HG03060 (cell line): Measurements from ENCODE around the gene CNTNAP2.
A peak's percentile ranks its signal among the peaks of the same experiment; 100 is the strongest.

Source experiments
- ATAC-seq: cut with Tn5 transposase; IDR thresholded peaks from one replicate; pipeline ENCODE4 v1.9.1; 2021; ENCODE audit warnings: low read depth, moderate number of reproducible peaks; ENCODE audit not compliant: unreplicated experiment

CNTNAP2 gene

DNA sequence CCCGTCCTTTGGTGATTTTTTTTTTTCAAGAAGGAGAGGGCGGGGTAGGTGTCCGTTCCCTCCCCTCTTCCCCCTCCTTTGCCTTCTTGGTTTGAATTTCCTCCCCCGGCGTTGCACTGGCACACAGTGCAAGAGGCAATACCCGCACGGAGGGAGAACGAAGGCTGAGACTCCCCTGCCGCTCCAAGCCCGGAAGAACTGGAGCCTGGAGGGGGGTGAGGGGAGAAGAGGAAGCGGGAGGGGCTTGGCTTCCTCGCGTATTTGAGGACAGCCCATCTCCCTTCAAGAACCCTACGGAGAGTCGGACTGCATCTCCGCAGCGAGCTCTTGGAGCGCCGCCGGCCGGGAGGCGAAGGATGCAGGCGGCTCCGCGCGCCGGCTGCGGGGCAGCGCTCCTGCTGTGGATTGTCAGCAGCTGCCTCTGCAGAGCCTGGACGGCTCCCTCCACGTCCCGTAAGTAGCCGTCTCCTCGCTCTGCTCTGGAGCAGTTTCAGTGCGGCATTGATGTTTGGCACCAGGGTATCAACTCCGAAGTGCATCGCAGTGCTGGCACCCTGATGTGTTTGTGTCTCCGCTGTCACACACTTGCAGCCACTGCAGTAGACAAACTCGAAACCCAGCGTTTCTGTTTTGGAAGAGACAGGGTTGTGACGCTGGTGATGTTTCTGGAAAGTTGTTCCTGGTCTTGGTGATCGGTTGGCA is at the start of gene CNTNAP2:
Gene CNTNAP2 (plus strand): TSS at position 281 of the 702 bp plus-strand sequence. CDS start 76 bp downstream, at position 357.
- no peak for ATAC-seq

DNA sequence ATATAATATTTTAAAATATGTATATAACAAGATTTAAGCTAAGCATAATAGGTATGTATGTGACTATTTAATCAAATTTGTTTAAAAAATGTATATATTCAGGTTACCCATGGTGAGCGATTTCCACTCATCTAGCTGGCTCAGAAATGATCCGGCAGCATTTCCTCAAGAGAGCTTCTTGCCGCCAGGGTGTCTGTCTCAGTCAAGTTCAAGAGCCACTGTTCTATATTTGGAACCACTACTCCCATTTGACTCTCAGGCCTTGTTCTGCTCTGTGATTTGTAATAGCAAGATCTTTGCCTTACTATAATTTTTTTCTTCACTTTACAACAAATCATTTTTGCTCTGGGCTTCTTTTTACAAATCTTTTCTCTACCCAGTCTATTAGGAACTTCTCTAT is 48.7 kb upstream of the CNTNAP2 start:
- ATAC-seq = no peak

DNA sequence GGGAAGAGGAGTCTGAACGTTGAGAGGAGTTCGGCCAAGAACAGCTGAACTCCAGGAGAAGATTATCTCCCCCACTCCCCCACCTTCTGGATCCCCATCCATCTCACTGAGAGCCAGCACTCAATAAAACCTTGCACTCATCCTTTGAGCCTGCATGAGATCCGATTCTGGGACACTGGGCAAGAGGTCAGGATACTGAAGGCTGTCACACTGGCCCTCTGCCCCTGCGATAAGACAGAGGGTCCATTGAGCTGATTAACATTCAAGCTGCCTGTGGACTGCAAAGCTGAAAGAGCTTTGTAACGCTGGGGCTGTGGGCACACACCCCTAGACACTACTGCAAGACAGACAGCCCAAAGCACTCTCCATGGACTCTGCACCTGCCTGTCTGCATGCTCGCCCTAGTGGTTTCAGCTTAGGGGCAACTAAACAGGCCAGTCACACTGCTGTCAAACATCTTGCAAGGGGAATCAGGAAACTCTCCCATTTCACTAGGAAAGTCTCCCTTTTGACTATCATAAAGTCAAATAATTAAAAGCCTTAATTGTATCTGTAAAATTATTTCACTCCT is 42.3 kb upstream of the CNTNAP2 start:
- no peak for ATAC-seq

DNA sequence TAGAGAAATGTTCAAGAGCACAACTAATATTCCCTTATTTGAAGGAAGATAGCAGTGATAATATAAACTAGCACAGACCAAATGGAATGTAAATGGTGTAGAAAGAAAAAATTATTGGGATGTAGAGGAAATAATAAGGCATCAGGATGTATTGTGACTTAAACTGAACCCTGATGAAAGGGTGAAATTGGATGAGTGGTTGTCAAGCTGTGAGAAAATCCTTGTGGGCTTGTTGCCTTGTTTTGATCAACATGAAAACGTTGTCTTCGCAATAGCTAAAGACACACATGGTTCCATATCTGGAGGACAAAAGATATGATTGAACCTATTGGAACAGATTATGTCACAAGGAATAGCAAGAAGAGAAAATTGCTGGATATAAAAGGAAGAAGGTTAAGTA is 40.3 kb upstream of the CNTNAP2 start:
- ATAC-seq = no peak

DNA sequence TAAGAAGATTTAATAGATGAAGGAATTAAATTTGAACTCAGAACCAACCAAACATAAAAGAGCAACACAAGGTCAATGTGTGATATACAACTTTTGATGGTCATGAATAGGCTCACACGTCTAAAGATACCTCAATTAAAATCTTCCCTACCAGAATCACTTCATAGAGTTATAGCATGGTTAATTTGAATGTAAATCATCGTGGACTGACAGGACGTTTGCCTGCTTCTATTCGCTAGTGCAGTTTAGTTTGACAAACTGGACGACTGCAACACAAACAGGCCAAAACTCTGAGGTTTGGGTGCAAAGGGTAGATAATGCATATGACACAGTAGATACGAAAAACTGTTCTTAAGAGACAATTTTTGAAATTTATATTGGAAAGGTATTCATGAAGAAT is 32.5 kb upstream of the CNTNAP2 start:
- ATAC-seq = no peak

DNA sequence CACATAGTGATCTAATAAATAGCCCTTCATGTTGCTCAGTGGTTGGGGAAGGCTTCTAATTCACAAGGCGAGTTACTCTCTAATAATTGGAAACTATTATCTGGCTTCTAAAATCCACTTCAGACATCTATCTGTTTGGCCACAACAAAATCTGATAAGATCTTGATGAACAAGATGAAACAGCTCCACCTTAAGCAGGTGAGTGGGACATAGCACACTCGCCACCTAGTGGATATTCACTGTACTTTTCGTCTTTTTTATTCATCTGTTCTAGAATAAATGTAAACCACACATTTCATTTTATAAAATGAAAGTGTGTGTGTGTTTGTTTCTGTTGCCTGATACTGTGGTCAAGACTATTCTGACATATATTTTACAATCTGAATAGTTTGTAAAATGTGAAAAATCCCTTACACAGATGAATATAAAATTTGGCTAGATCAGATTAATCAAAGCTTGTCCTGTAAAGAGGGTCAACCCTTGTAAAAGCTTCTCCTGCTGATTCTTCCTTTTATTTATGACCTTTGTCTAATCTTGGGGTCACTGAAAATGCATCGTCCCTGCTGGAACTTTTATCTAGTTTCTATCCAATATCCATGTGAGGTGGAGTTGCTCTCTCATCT is 26.5 kb upstream of the CNTNAP2 start:
- peak; percentile 81 for ATAC-seq

DNA sequence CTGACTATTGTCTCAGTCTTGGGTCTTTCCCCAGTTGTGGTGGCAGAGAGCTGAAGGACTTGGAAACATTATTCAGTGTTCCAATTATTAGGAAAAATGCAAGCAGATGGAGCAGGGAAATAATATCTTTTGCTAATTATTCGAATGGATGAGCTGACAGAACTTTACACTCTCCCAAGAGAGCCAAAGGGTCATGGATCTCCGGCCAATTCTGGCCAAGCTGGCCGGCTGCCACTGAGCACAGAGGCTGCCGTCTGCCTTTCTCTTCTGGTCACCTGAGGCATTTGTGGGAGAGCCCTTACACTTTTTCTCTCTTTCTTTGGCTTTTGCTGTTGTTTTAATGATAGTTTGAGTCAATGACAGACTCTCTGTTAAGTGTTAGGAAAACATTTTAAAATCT is 22.2 kb upstream of the CNTNAP2 start:
- no peak for ATAC-seq

DNA sequence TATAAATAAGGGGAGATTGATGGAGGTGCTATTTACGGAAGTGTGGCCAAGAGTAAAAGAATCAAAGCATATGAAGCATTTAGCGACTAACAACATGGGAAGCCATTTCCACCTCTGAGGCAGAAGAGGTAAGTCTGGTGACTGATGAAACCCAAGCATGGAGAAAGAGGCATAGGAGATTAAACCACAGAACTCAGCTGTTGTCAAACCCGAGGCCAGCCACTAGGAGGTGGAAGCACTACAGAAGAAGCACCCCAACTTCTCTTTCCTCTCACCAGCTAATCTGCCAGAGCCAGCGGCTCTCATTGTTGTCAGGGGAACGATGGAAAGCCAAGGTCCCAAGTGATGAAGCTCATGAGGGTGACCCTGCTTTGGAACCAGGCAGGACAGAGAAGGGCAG is 19.6 kb upstream of the CNTNAP2 start:
- ATAC-seq = no peak

DNA sequence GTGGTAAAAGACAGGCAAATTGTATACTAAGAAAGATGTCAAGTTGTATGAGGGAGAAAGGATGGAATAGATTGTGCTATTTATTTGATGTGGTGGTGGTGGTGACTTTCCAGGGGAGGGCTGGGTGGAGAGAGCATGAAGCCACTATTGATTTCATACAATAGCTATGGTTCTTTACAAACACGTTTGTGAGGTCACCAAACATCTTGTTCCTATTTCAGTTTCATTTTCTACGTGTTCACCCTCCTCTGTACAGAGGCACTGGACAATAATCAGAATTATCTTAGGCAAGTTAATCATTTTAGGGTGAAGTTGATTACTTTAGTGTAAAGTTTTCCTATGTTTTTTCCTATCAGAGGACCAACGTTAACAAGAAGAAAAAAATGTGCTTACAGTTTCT is 10.3 kb upstream of the CNTNAP2 start:
- ATAC-seq = no peak

DNA sequence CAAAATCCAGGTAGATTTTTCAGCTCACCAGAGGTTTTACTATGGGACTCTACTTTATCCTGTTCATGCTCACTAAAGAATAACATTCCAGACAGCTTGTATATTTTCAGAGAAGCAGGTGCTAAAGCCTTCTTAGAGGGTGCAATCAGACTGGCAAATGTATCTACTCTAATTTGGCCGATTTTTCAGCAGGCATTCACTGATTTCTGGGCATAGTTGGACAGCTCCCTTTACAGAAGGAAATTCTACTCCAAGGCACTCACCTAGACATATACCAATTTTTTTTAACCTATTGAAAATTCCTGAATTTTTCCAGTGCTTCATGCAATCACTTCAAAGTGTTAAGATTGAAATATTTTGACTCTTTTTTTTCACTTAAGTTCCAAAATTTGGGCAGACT is 3.8 kb upstream of the CNTNAP2 start:
- ATAC-seq = no peak

DNA sequence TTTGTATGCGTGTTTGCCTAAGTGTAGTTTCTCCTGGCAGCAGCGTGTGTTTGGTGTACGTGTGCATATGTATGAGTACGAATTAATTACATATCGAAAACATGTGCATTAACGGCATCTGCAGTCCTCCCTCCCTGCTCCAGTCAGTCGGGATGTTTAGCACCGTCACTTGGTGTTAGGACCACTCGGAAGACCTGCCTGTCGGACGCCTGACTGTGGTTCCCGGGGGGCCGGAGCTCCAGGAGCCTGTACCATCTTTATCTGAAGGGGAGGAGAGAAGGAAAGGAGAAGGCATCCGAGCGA is 1.1 kb upstream of the CNTNAP2 start:
- no peak for ATAC-seq

DNA sequence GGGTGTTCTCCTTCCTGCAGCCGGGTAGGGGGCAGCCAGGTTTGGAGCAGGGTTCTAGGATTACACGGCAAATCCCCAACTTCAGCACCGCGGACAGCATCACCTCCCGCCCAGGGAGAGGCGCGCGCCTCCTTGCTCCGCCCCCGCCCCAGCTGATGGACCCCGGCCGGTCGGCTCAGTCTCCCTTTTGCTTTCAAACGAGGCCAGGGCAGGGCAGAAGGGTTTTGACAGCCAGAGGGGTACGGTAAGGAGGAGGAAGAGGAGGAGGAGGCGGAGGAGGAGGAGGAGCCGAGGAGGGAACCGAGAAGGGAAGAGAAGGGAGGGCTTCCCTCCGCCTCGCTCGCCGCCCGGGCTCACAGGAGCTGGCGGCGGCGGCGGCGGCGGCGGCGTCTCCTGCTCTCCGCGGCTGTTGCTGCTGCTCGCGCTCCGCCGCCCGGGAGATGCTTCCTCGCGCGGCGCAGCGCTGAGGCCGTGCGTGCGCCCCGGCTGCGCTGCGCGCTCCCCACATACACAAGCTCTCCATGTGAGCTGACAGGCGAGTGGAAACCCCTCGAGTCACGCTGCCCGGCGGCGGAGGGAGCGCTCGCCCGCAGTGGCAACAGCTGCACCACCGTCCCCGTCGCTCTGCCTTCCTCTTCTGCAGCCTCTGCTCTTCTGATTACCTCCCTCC is 615 bp upstream of the CNTNAP2 start:
- no peak for ATAC-seq

DNA sequence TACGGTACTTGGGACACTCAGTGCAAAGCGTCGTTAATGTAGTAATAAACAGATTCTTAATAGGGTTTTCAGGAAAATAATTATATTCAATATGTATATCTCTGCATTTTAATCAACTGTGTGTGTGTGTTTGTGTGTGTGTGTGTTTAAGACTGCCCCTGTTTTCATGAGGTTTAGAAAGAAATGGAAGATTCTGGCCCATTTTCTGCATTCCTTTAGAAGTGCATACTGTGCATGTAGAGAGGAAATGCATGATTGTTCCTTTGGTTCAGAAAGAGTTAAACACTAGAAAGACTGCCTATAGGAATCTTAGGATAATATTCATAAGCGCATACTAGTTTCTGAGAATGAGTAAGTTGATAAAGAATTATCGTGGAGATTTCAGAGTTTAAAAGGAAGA is 975 bp downstream of the CNTNAP2 start:
- ATAC-seq = no peak

DNA sequence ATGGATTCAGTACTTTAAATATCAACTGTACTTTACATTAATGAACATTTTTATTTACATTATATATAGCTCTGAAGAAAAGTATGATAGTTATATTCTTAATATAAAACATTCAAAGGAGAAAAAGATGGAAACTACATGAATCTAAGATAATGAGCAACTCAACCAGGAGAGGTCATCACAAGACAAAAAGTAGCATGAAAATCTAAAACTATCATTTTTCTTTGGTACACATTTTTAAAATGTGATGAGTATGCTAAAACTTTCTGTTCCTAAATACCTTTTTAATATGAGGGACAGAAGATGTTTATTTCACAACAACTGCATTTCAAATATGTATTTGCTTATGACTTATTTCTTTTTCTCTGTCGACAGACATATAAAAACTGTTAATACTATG is 2.4 kb downstream of the CNTNAP2 start:
- no peak for ATAC-seq

DNA sequence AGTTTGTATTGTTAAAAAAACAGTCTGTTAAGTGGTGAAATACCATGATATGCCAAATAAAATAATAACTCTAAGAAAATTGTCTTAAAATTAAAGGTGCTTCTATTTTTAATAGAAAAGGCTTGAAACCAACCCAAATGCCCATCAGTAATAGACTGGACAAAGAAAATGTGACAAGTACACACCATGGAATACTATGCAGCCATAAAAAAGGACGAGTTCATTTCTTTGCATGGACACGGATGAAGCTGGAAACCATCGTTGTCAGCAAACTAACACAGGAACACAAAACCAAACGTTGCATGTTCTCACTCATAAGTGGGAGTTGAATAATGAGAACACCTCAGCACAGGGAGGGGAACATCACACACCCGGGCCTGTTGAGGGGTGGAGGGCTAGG is 7.1 kb downstream of the CNTNAP2 start:
- ATAC-seq = no peak

DNA sequence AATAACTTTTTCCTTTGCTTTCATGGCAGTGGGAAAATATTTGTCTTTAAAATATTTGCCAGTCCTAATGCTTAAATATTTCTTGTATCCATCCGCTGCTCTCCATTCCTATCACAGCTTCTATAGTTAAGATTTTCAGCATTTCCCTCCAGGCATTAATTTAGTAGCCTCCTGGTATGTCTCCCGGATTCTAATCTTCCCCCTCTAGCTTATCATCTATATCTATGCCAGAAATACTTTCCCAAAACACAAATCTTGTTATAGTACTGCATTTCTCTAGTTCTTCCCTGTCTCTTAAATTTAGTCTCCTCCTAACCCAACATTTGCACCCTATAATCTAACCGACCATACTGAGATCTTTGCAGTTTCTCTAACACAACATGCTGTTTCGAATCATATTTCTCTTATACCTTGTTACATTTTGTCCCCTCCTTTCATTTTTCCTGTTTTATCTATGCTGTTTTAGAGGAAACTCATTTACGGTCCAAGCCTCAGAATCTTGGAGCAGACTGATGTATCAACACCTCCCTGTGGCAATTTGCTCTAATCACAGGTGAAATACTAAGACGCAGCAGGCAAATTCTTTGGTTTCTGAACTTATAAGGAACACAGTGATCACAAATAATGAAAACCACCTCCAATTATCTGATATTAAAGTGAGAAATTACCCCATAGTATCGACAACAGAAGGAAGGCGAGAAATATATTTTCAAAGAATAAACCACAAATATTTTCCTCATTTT is 10.3 kb downstream of the CNTNAP2 start:
- no peak for ATAC-seq

DNA sequence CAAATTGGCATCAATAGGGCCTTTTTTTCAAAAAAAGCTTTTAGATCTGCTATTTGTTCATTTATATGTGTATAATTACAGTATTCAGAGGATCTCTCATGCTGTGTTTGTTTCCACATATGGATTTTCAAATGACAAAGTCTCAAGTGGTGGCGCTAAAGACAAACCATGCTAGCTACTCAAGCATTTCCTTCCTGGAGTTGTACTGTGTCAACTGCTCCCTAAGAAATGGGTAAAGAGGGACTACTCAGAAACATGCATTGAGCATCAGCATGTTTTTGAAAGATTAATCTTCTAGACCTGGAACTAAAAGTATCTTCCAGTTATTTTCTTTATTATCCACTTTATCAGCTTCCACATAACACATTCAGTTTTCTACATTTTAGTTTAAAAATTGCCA is 12.7 kb downstream of the CNTNAP2 start:
- ATAC-seq = no peak

DNA sequence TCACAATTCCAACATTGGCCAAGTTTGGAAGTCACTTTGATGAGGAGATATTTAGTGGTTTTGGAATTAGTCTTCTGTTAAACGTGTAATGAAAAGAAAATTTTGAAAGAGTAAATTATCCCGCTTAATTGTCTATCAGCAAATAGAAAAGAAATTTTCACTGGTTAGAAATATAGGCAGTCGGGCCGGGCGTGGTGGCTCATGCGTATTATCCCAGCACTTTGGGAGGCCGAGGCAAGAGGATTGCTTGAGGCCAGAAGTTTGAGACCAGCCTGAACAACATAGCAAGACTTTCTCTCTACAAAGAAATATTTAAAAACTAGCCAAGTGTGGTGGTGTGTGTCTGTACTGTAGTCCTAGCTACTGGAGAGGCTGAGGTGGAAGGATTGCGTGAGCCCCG is 13.4 kb downstream of the CNTNAP2 start:
- ATAC-seq = no peak

DNA sequence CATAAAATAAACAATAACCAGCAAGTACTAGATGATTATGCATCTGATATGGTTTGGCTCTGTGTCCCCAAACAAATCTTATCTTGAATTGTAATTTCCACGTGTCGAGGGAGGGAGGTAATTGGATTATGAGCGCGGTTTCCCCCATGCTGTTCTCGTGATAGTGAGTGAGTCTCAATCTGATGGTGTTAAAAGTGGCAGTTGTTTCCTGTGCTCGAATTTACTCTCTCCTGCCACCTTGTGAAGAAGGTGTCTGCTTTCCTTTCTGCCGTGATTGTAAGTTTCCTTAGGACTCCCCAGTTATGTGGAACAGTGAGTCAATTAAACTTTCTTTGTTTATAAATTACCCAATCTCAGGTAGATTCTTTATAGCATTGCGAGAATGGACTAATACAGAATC is 15.1 kb downstream of the CNTNAP2 start:
- no peak for ATAC-seq

DNA sequence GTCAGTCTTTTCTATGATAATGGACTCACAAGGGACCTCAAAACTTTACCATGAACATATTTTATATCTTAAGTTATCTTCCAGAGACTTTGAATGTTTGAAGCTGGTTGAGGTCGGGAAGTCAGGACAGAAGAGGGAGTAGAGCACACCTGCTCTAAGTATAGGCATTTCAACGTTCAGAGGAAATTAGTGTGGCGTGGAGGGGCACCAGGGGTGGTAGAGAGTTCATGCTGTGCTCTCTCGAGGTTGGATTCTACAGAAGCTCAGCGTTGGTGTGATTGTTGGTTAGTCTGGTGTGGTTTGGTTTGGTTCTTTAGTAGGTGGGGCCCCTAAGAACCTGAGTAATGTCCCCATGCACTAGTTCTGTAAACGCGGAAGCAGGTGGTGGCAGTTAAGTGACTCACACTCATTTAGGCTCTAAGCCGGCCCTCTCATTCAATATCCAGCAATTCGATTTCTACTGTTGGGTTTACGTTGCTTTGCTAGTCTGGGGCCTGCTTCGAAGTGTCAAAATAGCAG is 19.8 kb downstream of the CNTNAP2 start:
- ATAC-seq = no peak

DNA sequence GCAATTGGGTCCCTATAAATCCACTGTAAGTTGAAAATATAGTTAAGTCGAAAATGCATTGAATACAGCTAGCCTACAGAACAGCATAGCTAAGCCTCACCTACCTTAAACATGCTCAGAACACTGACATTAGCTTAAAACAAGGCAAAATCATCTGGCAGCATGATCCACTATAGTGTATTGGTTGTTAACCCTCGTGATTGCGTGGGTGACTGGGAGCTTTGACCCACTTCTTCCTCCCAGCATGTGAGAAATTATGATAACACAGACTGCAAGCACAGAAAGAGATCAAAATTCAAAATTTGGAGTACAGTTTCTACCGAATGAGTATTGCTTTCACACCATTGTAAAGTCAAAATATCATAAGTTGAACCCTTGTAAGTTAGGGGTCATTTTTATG is 22.3 kb downstream of the CNTNAP2 start:
- ATAC-seq = no peak
